DLD1 (cell line): Measurements from ENCODE around the gene NCL.

Experiments
- in situ Hi-C: cut with HindIII; loops from 2 replicates; pipeline ENCODE4 v1.10.0; 2017; ENCODE audit warnings: low sequenced_read_pairs

The NCL gene

GRCh38 chr2:231431606-231432005, 32.7 kb downstream of the NCL start:
- in situ Hi-C loops, result loop anchor here (25.0 kb wide), 1 partner anchor 119 kb away; no protein-coding TSS in a partner anchor

DNA sequence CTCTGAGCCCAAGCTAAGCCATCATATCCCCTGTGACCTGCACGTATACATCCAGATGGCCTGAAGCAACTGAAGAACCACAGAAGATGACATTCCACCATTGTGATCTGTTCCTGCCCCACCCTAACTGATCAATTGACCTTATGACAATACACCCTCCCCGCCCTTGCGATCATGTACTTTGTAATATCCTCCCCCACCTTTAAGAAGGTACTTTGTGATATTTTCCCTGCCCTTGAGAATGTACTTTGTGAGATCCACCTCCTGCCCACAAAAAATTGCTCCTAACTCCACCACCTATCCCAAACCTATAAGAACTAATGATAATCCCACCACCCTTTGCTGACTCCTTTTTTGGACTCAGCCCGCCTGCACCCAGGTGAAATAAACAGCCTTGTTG, 33.8 kb downstream of the NCL start:
- in situ Hi-C loops, result loop anchor here (25.0 kb wide), 1 partner anchor 118 kb away; no protein-coding TSS in a partner anchor

DNA sequence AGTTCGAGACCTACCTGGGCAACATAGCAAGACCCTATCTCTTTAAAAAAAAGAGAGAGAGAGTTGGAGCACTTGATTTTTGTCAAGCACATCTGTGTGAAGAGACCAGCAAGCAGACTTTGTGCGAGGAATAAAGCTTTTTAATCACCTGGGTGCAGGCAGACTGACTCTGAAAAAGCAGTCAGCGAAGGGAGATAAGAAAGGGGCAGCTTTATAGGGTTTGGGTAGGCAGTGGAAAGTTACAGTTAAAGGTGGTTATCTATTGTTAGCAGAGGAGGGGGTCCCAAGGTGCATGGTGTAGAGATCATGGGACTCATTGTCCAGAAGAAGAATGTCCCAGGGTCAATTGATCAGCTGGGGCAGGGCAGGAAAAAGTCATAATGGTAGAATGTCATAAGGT, 34.4 kb downstream of the NCL start:
- in situ Hi-C loops, result loop anchor here (25.0 kb wide), 1 partner anchor 118 kb away; no protein-coding TSS in a partner anchor

DNA sequence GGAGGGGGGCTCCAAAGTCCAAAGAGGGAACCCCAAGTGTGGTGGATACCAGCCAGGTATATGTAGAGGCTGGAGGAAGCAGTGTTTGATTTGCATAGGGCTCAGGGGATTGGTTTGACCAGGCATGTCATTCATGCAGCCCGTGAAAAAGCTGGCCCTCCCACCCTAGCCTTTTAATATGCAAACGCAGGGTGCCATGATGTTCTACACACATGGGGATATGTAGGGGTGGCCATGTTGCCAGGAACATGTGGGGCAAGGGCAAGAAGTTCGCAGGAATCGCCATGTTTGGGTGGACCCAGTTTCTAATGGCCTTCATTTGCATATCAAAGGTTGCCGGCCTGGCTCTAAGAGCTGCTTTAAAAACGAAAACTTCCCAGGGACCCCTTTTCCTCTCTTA, 35.1 kb downstream of the NCL start:
- in situ Hi-C loops, result loop anchor here (25.0 kb wide), 1 partner anchor 117 kb away; no protein-coding TSS in a partner anchor

- in situ Hi-C loops, result loop anchor here (25.0 kb wide), 1 partner anchor 115 kb away; no protein-coding TSS in a partner anchor
Measured at GRCh38 chr2:231427116-231427515, 37.2 kb downstream of the NCL start.

GRCh38 chr2:231425811-231426703, 38.2 kb downstream of the NCL start:
- in situ Hi-C loops, result loop anchor here (25.0 kb wide), 1 partner anchor 114 kb away; no protein-coding TSS in a partner anchor

DNA sequence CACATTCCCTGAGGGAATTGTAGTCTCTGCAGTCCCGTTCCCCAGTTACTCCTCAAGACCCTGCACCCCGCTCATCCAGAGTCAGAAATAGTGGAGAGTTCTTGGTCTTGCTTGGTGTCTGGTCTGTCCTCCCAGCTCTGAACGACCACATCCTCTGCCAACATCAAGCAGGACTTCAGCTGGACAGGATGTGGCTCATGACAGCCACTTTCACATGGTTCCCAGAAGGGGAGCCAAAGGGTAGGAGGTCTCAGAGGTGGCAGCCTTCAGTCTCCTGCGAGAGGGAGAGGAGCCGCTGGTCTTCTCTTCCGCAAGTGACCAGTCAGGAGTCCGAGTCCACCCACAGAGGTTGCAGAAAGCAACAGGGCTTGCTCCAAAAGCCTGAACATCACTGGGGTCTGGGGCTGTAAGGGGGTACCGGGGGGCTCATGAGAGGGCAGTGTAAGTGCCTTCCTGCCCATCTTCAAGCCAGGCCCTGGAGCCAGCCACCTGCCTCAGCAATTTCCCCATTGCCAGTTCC, 38.9 kb downstream of the NCL start:
- in situ Hi-C loops, result loop anchor here (25.0 kb wide), 1 partner anchor 113 kb away; no protein-coding TSS in a partner anchor

GRCh38 chr2:231423176-231423575, 41.1 kb downstream of the NCL start:
- in situ Hi-C loops, result no loop called here

DNA sequence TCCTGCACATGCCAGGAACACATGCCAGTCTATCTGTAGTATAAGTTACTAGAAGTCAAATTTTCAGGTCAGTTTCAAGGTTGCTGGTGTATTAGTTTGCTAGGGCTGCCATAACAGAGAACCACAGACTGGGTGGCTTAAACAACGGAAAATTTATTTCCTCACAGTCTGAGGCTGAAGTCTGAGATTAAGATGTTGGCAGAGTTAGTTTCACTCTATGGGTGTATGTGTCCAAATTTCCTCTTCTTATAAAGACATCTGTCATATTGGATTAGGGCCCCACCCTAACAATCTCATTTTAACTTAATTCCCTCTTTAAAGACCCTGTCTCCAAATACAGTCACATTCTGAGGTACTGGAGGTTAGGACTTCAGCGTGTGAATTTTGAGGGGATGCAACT, 42.2 kb downstream of the NCL start:
- in situ Hi-C loops, result no loop called here

DNA sequence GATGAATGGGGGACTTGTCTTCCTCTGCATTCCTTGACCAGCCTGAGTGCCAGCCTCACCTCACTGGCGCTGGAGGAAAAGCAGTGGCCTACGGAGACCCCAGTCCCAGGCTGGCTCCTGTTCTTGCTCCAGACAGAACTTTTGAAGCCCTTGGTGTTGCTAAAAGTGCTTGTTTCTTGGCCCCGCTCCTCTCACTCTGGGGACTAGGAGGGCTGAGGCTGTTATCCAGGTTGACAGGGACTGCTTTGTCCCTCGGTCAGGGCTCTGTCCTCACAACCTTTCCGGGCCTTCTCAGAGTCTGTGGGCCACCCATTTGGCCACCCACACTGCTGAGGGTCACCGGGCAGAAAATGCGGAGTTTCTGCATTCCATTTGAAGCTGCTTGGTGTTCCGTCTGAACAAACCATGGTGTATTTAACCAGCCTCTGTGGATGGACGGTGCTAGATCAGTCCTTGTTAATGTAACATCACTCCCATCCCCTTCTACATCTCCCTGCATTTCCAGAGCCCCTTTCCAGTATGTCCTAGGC, 43.2 kb downstream of the NCL start:
- in situ Hi-C loops, result no loop called here

GRCh38 chr2:231418820-231419640, 45.3 kb downstream of the NCL start:
- in situ Hi-C loops, result no loop called here

DNA sequence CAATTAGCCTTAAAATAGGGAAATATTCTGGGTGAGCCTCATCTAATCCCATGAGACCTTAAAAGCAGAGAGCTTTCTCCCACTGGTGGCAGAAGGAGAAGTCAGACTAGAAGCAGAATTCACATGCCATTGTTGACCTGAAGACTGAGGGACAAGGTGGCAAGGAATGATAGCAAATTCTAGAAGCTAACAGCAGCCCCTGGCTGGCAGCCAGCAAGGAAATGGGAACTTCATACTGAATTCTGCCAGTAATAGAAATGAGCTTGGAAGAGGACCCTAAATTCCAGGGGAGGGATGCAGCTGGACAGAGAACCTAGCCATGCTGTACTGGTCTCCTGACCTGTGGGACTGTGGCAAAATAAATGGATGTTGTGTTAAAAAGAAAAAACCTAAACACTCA, 49.3 kb downstream of the NCL start:
- in situ Hi-C loops, result no loop called here

GRCh38 chr2:231413921-231414476, 50.3 kb downstream of the NCL start:
- in situ Hi-C loops, result no loop called here

DNA sequence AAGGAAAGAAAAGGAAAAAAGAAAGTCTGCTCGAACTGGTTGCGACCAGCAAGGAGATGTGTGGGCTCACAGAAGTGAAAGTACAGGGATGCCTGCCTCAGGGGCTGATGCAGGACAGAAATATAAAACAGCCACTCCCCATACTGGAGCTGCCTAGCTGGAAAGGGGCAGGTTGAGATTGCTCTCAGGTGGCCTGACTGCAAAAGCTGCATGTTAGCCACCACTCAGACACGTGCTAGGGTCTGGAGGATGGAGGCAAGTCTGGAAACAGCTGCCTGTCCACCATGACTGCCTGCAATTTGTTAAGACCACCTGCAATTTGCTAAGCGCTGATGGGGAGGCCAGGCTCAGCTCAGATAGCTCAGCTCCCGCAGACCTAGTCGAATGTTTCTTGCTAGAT, 50.8 kb downstream of the NCL start:
- in situ Hi-C loops, result no loop called here

- in situ Hi-C loops, result no loop called here
Measured at GRCh38 chr2:231412618-231412963, 51.7 kb downstream of the NCL start.

DNA sequence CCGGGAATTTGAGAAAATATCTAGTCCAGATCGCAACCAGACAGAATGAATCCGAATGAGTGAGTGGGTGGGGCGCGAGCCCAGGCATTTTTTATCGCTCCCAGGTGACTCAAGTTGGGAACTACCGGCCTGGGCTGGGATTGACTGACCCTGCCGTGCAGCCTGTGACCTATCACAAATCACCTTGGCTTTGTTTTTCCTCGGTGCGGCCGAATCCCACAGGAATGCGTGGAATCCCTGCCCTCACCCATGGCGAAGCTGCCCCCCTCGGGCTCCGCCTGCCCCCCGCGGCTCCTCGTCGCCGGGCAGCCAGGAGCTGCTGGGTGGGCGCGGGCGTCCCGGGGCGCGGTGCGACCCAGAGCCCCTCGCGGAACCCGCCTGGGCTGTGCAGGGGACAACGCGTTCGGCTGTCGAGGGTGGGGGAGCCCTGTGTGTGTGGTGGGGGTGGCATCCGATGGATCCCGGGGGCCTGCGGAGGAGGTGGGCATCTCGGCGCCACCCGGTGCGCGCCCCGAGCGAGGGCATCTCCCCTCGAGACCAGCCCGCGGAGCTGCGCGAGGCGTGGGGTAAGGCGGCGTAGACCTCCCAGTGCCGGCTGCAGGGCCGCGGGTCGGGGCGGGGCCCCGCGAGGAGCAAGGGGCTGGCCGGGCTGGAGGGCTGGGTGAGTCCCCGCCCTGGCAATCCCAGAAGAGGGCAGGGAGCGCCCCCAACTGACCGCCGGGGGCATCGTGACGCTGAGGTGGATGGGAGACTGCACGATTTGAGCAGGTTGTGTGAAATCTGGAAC, 52.3 kb downstream of the NCL start:
- in situ Hi-C loops, result no loop called here

GRCh38 chr2:231411237-231411636, 53.0 kb downstream of the NCL start:
- in situ Hi-C loops, result no loop called here

- in situ Hi-C loops, result no loop called here
Measured at GRCh38 chr2:231410293-231411004, 53.8 kb downstream of the NCL start.

- in situ Hi-C loops, result no loop called here
Measured at GRCh38 chr2:231409776-231410175, 54.5 kb downstream of the NCL start.
